Gastroesophageal sphincter (tissue), 4 donors: Measurements from ENCODE around the gene KRT25. TPM values are rescaled to one million over a fixed set of nuclear protein-coding genes. Genes with fewer than 3 reads are reported as not detected.
A peak's percentile ranks its signal among the peaks of the same experiment; 100 is the strongest.

Experiments
- ATAC-seq: fragments of 150-250 bp; one replicate; pipeline ENCODE4 v1.9.1; 2016; ENCODE audit warnings: mild to moderate bottlenecking, moderate library complexity
- H3K27ac ChIP-seq, 4 donors: fragments of 200-600 bp; sonication (generic) in 3 of 4; 1 replicate in 3 of 4; 2 replicates in 1 of 4; pipeline ENCODE4 v1.5.1; 2016 to 2019
- H3K27me3 ChIP-seq: fragments of 200-600 bp; sonication (generic); one replicate; pipeline ENCODE4 v1.5.1; 2019
- H3K36me3 ChIP-seq, 2 donors: fragments of 200-600 bp; sonication (generic); one replicate each; pipeline ENCODE4 v1.5.1; 2019; ENCODE audit warnings: control low read depth in 1 of 2
- H3K4me1 ChIP-seq, 3 donors: fragments of 200-600 bp; sonication (generic); 1 replicate in 2 of 3; 2 replicates in 1 of 3; pipeline ENCODE4 v1.5.1; 2016 to 2019; ENCODE audit warnings: control low read depth in 2 of 3
- H3K4me3 ChIP-seq, 2 donors: fragments of 200-600 bp; sonication (generic); one replicate each; pipeline ENCODE4 v1.5.1; 2019; ENCODE audit warnings: mild to moderate bottlenecking in 1 of 2, moderate library complexity in 1 of 2
- H3K9me3 ChIP-seq, 3 donors: fragments of 200-600 bp; sonication (generic); one replicate each; pipeline ENCODE4 v1.5.1; 2017 to 2019; ENCODE audit warnings: control low read depth in 2 of 3
- CTCF ChIP-seq, 4 experiments: fragments of 200-600 bp in 2 of 4; fragments of 450-650 bp in 2 of 4; sonication (generic) in 1 of 4; IDR thresholded peaks; one replicate each; pipeline ENCODE4 v1.5.1; 2017 to 2019; ENCODE audit warnings: antibody characterized with exemption in 4 of 4, mild to moderate bottlenecking in 2 of 4, moderate library complexity in 2 of 4
- EP300 ChIP-seq: sonication (generic); formaldehyde crosslinking; IDR thresholded peaks from one replicate; pipeline ENCODE4 v1.6.1; 2017; ENCODE audit warnings: antibody characterized with exemption, mild to moderate bottlenecking
- POLR2A ChIP-seq, 2 donors: fragments of 450-650 bp; IDR thresholded peaks; one replicate each; pipeline ENCODE4 v1.6.1; 2017; ENCODE audit warnings: antibody characterized with exemption in 2 of 2, mild to moderate bottlenecking in 2 of 2, moderate library complexity in 1 of 2
- POLR2AphosphoS5 ChIP-seq: sonication (generic); formaldehyde crosslinking; IDR thresholded peaks from one replicate; pipeline ENCODE4 v1.6.1; 2017; ENCODE audit warnings: antibody characterized with exemption
- WGBS, 2 donors: methylation state at CpG; one replicate each; pipeline ENCODE4 v1.1.5; 2018; ENCODE audit warnings: low coverage in 1 of 2; 5-methylcytosine and 5-hydroxymethylcytosine counted together
- total RNA-seq, 4 donors: library from RNA; depleted of rRNA; stranded (reverse); fragments of >200 nt; gene quantifications; one replicate each; pipeline ENCODE4 v1.1.0, GENCODE V29; 2016

Gene KRT25
- not detected for total RNA-seq

DNA sequence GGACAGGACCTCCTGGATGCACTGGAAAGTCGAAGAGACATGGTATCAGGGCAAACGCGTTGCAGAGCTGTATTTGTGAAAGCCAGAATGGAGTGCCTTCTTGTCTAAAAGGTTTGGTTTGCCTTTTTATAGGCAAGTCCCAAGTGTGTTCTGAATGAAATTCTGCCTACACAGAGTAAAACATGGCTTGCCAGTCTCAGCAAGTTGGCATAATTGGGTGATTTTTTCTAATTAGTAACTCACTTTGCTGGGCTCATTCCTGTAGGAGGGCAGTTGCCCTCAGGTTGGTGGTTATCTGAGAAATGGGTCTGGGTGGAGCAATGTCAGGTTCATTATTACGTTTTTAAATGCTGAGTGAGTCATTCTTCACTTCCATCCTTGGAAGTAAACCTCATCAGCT lies at the start of gene KRT25:
KRT25 (minus strand) TSS at position 101 of the 400 bp plus-strand sequence; CDS start at position 41, 60 bp downstream.
- Histone ChIP-seq H3K9me3 (peaks cover 0 to 11% (median 0%) of the 10 kb centered on the region in 3 donors), H3K4me1 (no peaks in the 10 kb centered on the region), H3K27me3 (peaks cover 11% of the 10 kb centered on the region), H3K36me3 (no peaks in the 10 kb centered on the region), H3K27ac (no peak within 1 kb of the TSS), H3K4me3 (no peak within 1 kb of the TSS)
- WGBS, 2 donors: 72 to 82% methylated on average over 2 to 4 of the region's 4 CpGs
- TF ChIP-seq CTCF (IDR thresholded peaks at IDR 0.05) (no peak), EP300 (no peak), POLR2AphosphoS5 (no peak), POLR2A (IDR thresholded peaks at IDR 0.05) (no peak)
- ATAC-seq: no peak

- no peaks in the 10 kb centered on the region for H3K9me3 ChIP-seq
- ATAC-seq: no peak
- H3K27ac ChIP-seq: no peak overlapping the region
- H3K4me1 ChIP-seq: peaks cover 0 to 6% (median 0%) of the 10 kb centered on the region in 3 donors
- TF ChIP-seq CTCF (IDR thresholded peaks at IDR 0.05): peak; percentile 42 to 87 (median 70)
- no peak for TF ChIP-seq POLR2AphosphoS5
- H3K27me3 ChIP-seq: peaks cover 71% of the 10 kb centered on the region
- no peaks in the 10 kb centered on the region for H3K36me3 ChIP-seq
- 10 to 14% methylated on average over 13 of the region's 13 CpGs for WGBS, 2 donors
- no peak overlapping the region for H3K4me3 ChIP-seq
Measured at GRCh38 chr17:40803617-40804082, 48.5 kb upstream of the KRT25 start.

DNA sequence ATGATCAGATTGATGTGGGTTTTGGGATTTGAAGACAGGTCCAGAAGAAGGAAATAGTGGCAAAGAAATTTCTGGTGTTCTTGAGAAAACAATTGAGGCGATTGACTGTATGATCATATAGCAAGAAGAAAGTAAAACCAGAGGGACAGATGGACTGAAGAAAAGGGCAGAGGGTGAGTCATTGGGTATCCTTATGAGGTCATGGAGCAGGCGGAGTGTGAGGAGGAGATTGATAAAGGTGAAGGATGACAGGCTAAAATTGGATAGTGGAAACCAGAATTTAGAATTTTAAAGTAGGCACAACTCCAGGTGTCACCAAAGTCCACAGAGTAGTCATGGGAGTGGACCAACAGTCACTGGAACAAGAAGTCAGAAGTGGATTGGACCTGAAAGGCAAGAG lies 46.0 kb upstream of the KRT25 start:
- WGBS, 2 donors: 75 to 83% methylated on average over 2 of the region's 2 CpGs
- Histone ChIP-seq H3K27me3 (peaks cover 71% of the 10 kb centered on the region), H3K9me3 (no peaks in the 10 kb centered on the region), H3K4me1 (peaks cover 0 to 6% (median 0%) of the 10 kb centered on the region in 3 donors), H3K4me3 (no peak overlapping the region), H3K27ac (no peak overlapping the region), H3K36me3 (no peaks in the 10 kb centered on the region)
- ATAC-seq: no peak
- TF ChIP-seq POLR2A (IDR thresholded peaks at IDR 0.05): no peak
- no peak for TF ChIP-seq POLR2AphosphoS5
- TF ChIP-seq EP300: no peak
- TF ChIP-seq CTCF (IDR thresholded peaks at IDR 0.05): no peak

DNA sequence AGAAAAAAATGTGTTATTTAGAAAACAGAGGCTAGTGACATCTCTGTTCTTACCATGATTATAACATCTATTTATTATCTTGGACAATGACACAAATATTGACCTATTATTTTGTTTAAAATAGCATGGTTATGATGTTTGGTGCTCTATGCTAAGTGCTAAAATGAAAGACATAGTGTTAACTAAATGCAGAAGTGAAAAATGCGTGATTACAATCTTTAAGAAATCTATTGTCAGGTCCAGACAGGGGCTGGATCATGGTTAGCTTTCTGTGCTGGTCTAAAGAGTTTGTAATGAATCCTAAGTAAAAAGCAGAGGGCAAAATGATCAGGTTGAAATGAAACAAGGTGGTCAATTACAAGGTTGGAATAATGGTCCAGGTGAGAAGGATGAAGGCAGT lies 45.2 kb upstream of the KRT25 start:
- no peaks in the 10 kb centered on the region for H3K9me3 ChIP-seq
- no peak for ATAC-seq
- TF ChIP-seq POLR2AphosphoS5: no peak
- TF ChIP-seq CTCF (IDR thresholded peaks at IDR 0.05): no peak
- no peak for TF ChIP-seq POLR2A (IDR thresholded peaks at IDR 0.05)
- TF ChIP-seq EP300: no peak
- H3K27ac ChIP-seq: no peak overlapping the region
- 80 to 86% methylated on average over 1 of the region's 1 CpG for WGBS, 2 donors
- peaks cover 0 to 6% (median 0%) of the 10 kb centered on the region in 3 donors for H3K4me1 ChIP-seq
- no peaks in the 10 kb centered on the region for H3K36me3 ChIP-seq
- peaks cover 71% of the 10 kb centered on the region for H3K27me3 ChIP-seq
- H3K4me3 ChIP-seq: no peak overlapping the region

DNA sequence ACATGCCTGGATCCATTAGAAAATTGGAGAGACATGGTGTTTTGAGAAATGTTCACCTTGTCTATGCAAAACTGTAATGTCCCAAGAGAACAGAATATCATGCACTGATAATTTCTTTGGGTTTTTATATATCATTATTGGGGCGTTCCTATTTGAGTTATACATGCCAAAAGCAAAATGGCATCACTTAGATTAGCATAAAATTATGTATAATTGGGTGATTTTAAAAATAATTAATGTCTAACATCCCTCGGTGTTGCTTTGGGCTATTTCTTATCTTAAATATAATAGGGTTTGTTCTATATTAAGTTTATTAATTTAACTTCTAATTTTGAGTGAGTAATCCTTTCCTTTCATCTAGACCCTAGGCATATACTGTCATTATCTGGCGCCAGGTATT lies 44.7 kb upstream of the KRT25 start, which contains the start of gene KRT28:
KRT28 (minus strand) TSS at position 101 of the 400 bp plus-strand sequence; CDS start at position 35, 66 bp downstream.
- ATAC-seq: no peak
- 61 to 86% methylated on average over 3 of the region's 3 CpGs for WGBS, 2 donors
- H3K27ac ChIP-seq: no peak within 1 kb of the TSS
- no peaks in the 10 kb centered on the region for H3K9me3 ChIP-seq
- peaks cover 73% of the 10 kb centered on the region for H3K27me3 ChIP-seq
- H3K36me3 ChIP-seq: no peaks in the 10 kb centered on the region
- no peak within 1 kb of the TSS for H3K4me3 ChIP-seq
- TF ChIP-seq CTCF (IDR thresholded peaks at IDR 0.05) (no peak), POLR2A (IDR thresholded peaks at IDR 0.05) (no peak), EP300 (no peak), POLR2AphosphoS5 (no peak)
- peaks cover 0 to 6% (median 0%) of the 10 kb centered on the region in 3 donors for H3K4me1 ChIP-seq
